ENCODE data around the gene PBX1. TPM values are rescaled to one million over a fixed set of nuclear protein-coding genes. Genes with fewer than 3 reads are reported as not detected.

PBX1 gene
- total RNA-seq, 6 experiments from 2014 or later = 3.1 to 7.9 (median 6.9) TPM

DNA sequence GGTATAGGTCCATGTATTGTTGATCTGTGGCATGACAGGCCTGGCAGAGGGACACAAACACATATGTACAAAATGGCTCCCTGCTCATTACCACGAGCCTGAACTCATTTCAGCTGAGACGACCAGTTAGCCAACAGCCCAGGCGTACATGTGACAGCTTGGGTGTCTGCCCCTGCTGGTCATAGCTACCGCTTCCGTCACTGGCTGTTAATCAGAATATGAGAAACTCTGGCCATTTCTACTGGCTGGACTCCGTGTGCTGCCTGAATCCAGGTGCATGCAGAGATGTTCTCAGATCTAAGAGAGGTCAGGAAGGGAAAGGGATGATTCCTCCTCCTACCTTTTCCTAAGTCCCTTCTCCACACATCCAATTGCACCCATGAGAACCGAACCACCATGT lies 144.5 kb downstream of the PBX1 start:
- H3K4me3 ChIP-seq = no peak overlapping the region
- H3K27ac ChIP-seq = no peak overlapping the region
- no peaks in the 10 kb centered on the region for H3K36me3 ChIP-seq
- ATAC-seq (no peak), DNase-seq (no peak)
- H3K9me3 ChIP-seq = no peaks in the 10 kb centered on the region
- TF ChIP-seq POLR2A (IDR thresholded peaks at IDR 0.05) = no peak
- TF ChIP-seq, protein P1, sequence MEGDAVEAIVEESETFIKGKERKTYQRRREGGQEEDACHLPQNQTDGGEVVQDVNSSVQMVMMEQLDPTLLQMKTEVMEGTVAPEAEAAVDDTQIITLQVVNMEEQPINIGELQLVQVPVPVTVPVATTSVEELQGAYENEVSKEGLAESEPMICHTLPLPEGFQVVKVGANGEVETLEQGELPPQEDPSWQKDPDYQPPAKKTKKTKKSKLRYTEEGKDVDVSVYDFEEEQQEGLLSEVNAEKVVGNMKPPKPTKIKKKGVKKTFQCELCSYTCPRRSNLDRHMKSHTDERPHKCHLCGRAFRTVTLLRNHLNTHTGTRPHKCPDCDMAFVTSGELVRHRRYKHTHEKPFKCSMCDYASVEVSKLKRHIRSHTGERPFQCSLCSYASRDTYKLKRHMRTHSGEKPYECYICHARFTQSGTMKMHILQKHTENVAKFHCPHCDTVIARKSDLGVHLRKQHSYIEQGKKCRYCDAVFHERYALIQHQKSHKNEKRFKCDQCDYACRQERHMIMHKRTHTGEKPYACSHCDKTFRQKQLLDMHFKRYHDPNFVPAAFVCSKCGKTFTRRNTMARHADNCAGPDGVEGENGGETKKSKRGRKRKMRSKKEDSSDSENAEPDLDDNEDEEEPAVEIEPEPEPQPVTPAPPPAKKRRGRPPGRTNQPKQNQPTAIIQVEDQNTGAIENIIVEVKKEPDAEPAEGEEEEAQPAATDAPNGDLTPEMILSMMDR (IDR thresholded peaks at IDR 0.05) = no peak
- peaks cover 0 to 5% (median 0%) of the 10 kb centered on the region in 4 donors for H3K4me1 ChIP-seq
- 72% methylated on average over 2 of the region's 7 CpGs for WGBS (ENCODE audit: insufficient coverage, low coverage, low lambda C conversion rate, missing lambda C conversion rate)
- H3K27me3 ChIP-seq = no peaks in the 10 kb centered on the region
- intact Hi-C loops (cut with DNase I) = no loop called here

DNA sequence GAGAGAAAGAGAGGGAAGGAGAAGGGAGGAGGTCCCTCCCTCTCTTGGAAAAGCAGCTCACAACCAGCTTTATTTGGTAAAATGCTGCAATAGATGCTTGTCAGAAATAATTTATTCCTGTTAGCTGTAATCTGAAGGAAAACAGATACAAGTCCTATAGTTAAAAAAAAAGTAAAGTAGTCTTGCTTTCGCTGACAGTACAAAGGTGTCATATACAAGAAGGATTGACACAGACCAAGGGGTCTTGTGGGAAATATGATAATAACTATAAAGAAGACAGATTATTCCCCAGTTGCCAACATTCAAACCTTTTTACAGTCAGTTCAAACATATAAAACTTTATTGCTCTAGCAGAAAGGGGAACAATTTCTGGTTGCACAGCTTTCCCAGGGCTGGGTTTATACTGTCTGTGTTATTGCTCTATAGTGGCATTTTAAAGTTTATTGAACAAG lies 145.0 kb downstream of the PBX1 start:
- Histone ChIP-seq H3K9me3 (no peaks in the 10 kb centered on the region), H3K27me3 (no peaks in the 10 kb centered on the region), H3K4me3 (no peak overlapping the region), H3K36me3 (no peaks in the 10 kb centered on the region), H3K27ac (no peak overlapping the region), H3K4me1 (peaks cover 0 to 10% (median 0%) of the 10 kb centered on the region in 4 donors)
- intact Hi-C loops (cut with DNase I) = no loop called here
- TF ChIP-seq, protein P1 (IDR thresholded peaks at IDR 0.05) = no peak
- no peak for TF ChIP-seq POLR2A (IDR thresholded peaks at IDR 0.05)
- ATAC-seq (no peak), DNase-seq (no peak)
- 86% methylated on average over 1 of the region's 1 CpG for WGBS (ENCODE audit: insufficient coverage, low coverage, low lambda C conversion rate, missing lambda C conversion rate)

DNA sequence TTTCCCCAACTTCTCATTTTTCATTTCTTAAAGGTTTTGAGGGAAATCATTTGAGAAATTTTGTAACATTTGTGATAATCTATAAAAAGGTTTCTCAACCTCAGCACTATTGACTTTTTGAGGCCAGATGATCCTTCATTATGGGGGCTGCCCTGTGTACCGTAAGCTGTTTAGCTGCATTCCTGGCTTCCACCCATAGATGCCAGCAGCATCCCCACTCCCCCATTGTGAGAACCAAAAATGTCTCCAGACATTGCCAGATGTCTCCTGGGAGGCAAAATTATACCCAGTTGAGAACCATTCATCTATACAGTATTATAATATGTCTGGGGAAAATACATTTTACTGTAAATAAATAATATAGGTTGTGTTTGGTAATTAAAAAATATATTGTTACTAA lies 146.0 kb downstream of the PBX1 start:
- no peak for TF ChIP-seq POLR2A (IDR thresholded peaks at IDR 0.05)
- TF ChIP-seq, protein P1 (IDR thresholded peaks at IDR 0.05) = no peak
- no peak for ATAC-seq

DNA sequence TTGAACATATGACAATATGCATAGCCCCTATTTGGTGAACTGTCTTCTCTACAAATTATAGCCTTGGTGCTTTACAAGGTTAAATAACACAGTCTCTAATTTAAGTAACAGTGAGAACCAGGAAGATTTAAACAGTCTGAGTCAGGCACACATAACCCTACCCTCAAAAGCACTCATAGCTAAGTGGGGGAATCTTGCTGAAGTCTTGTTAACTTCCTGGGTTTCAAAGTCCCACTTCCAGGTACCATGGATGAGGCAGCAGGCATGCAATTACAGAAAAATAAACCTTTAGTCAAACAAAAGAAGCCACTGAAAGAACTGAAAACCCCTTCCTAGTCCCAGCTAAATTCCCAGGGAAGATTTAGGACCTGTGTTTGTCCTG lies 147.6 kb downstream of the PBX1 start:
- H3K4me1 ChIP-seq = peaks cover 0 to 12% (median 0%) of the 10 kb centered on the region in 4 donors
- H3K36me3 ChIP-seq = no peaks in the 10 kb centered on the region
- DNase-seq (no peak), ATAC-seq (no peak)
- H3K9me3 ChIP-seq = no peaks in the 10 kb centered on the region
- no peak overlapping the region for H3K27ac ChIP-seq
- no peaks in the 10 kb centered on the region for H3K27me3 ChIP-seq
- intact Hi-C loops (cut with DNase I) = no loop called here
- no peak overlapping the region for H3K4me3 ChIP-seq
- TF ChIP-seq POLR2A (IDR thresholded peaks at IDR 0.05) = no peak
- TF ChIP-seq, protein P1 (IDR thresholded peaks at IDR 0.05) = no peak

More for the DNA sequence above, 146.0 kb downstream of the PBX1 start:
- H3K9me3 ChIP-seq = no peaks in the 10 kb centered on the region
- H3K27me3 ChIP-seq = no peaks in the 10 kb centered on the region
- H3K4me1 ChIP-seq = peaks cover 0 to 12% (median 0%) of the 10 kb centered on the region in 4 donors
- no peak for DNase-seq
- H3K4me3 ChIP-seq = no peak overlapping the region
- WGBS (ENCODE audit: insufficient coverage, low coverage, low lambda C conversion rate, missing lambda C conversion rate) = 40% methylated on average over 1 of the region's 1 CpG
- no peak overlapping the region for H3K27ac ChIP-seq
- intact Hi-C loops (cut with DNase I) = no loop called here
- H3K36me3 ChIP-seq = no peaks in the 10 kb centered on the region

DNA sequence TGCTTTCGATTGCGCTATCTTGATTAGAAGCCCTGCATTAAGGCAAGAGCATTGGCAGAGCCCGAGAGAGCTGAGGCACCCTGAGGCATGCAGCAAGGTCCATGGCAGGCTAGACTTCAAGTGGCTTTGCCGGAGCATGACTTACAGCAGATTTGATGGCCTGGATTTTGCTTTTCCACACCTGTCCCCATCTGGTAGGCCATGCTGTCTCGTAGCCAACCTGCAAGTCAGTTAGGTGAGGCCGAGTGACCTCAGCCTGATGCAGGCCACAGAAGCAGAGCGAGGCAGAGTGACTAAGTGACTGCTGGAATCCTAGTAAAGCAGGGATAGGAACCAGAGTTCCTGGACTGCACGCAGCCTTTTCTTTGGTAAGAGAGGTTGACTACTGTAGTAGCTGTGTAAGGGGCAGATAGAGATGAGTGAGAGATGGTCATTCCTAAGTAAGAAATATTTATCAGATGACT lies 148.9 kb downstream of the PBX1 start:
- no peak for DNase-seq
- intact Hi-C loops (cut with DNase I) = no loop called here
- no peak for ATAC-seq
- Histone ChIP-seq H3K36me3 (no peaks in the 10 kb centered on the region), H3K27ac (no peak overlapping the region), H3K4me1 (peaks cover 0 to 9% (median 2%) of the 10 kb centered on the region in 4 donors), H3K4me3 (no peak overlapping the region), H3K9me3 (no peaks in the 10 kb centered on the region), H3K27me3 (no peaks in the 10 kb centered on the region)
- TF ChIP-seq, protein P1 (IDR thresholded peaks at IDR 0.05) = no peak
- no peak for TF ChIP-seq POLR2A (IDR thresholded peaks at IDR 0.05)
- WGBS (ENCODE audit: insufficient coverage, low coverage, low lambda C conversion rate, missing lambda C conversion rate) = no CpG with 5 or more reads among the region's 8 CpGs

Measured in right lobe of liver (tissue), 6 donors.